GM23248 (cell line): ENCODE measurements around the gene ENOX1. TPM values are rescaled to one million over a fixed set of nuclear protein-coding genes. Genes with fewer than 3 reads are reported as not detected.

ENCODE experiments used
- DNase-seq: peaks from one replicate; pipeline ENCODE4 v3.0.0-alpha.2; 2015
- H2AFZ ChIP-seq: fragments of 200-600 bp; sonication (generic); 2 replicates; pipeline ENCODE4 v1.6.1; 2016; ENCODE audit warnings: antibody characterized with exemption
- H3F3A ChIP-seq: fragments of 200-600 bp; sonication (generic); 2 replicates; pipeline ENCODE4 v1.6.1; 2016; ENCODE audit warnings: mild to moderate bottlenecking, antibody characterized with exemption, mixed run types; ENCODE audit not compliant: insufficient read depth
- H3K27ac ChIP-seq: fragments of 200-600 bp; sonication (generic); 2 replicates; pipeline ENCODE4 v1.5.1; 2016; ENCODE audit warnings: mild to moderate bottlenecking
- H3K27me3 ChIP-seq: fragments of 200-600 bp; sonication (generic); replicated peaks from 2 replicates; pipeline ENCODE4 v1.6.1; 2016; ENCODE audit warnings: mild to moderate bottlenecking; ENCODE audit not compliant: insufficient read depth
- H3K36me3 ChIP-seq: fragments of 200-600 bp; sonication (generic); 2 replicates; pipeline ENCODE4 v1.6.1; 2016; ENCODE audit warnings: low read depth, mild to moderate bottlenecking
- H3K4me1 ChIP-seq: fragments of 200-600 bp; sonication (generic); 2 replicates; pipeline ENCODE4 v1.6.1; 2016; ENCODE audit warnings: mild to moderate bottlenecking; ENCODE audit not compliant: insufficient read depth
- H3K4me2 ChIP-seq: fragments of 200-600 bp; sonication (generic); one replicate; pipeline ENCODE4 v1.6.1; 2016; ENCODE audit warnings: mild to moderate bottlenecking; ENCODE audit not compliant: unreplicated experiment
- H3K4me3 ChIP-seq: fragments of 200-600 bp; sonication (generic); 2 replicates; pipeline ENCODE4 v1.5.1; 2016; ENCODE audit warnings: mild to moderate bottlenecking
- H3K79me2 ChIP-seq: fragments of 200-600 bp; sonication (generic); 2 replicates; pipeline ENCODE4 v1.6.1; 2016; ENCODE audit warnings: mild to moderate bottlenecking; ENCODE audit not compliant: insufficient read depth
- H3K9ac ChIP-seq: fragments of 200-600 bp; sonication (generic); 2 replicates; pipeline ENCODE4 v1.6.1; 2016; ENCODE audit warnings: mild to moderate bottlenecking
- H3K9me2 ChIP-seq: fragments of 200-600 bp; sonication (generic); 2 replicates; pipeline ENCODE4 v1.6.1; 2016; ENCODE audit warnings: mixed run types, mild to moderate bottlenecking, moderate library complexity; ENCODE audit not compliant: insufficient read depth
- H3K9me3 ChIP-seq: fragments of 200-600 bp; sonication (generic); one replicate; pipeline ENCODE4 v1.6.1; 2017; ENCODE audit warnings: low read depth
- H4K20me1 ChIP-seq: fragments of 200-600 bp; sonication (generic); 2 replicates; pipeline ENCODE4 v1.6.0; 2016; ENCODE audit not compliant: insufficient read depth
- EZH2 ChIP-seq: fragments of 200-600 bp; sonication (generic); IDR thresholded peaks from 2 replicates; pipeline ENCODE4 v1.6.1; 2018; ENCODE audit warnings: antibody characterized with exemption, mild to moderate bottlenecking; ENCODE audit not compliant: insufficient read depth, poor library complexity, severe bottlenecking
- EZH2phosphoT487 ChIP-seq: fragments of 200-600 bp; sonication (generic); IDR thresholded peaks from 2 replicates; pipeline ENCODE4 v1.6.1; 2018; ENCODE audit warnings: antibody characterized with exemption, moderate library complexity, mild to moderate bottlenecking, low read depth; ENCODE audit not compliant: insufficient read depth
- WGBS, 2 experiments: methylation state at CpG; one replicate each; pipeline ENCODE4 v1.1.6; 2015 to 2017; ENCODE audit warnings: low lambda C conversion rate in 2 of 2, low coverage in 1 of 2; ENCODE audit errors: missing lambda C conversion rate in 2 of 2; 5-methylcytosine and 5-hydroxymethylcytosine counted together
- in situ Hi-C: fragments of 300-500 bp; cut with MboI; formaldehyde crosslinking; loops from 2 replicates; pipeline ENCODE4 v1.15.0; 2020
- polyA plus RNA-seq: library from polyadenylated mRNA; unstranded; fragments of >200 nt; fragmentation: Nextera tagmentation; extraction: Ambion mirVana; gene quantifications from 2 replicates; pipeline ENCODE4 v1.2.1, GENCODE V29; 2016
- total RNA-seq: library from RNA; depleted of rRNA; stranded (reverse); fragments of >200 nt; shearing (Covaris generic); gene quantifications from 2 replicates; pipeline ENCODE4 v1.2.3, GENCODE V29; 2014

The ENOX1 gene
- total and polyA plus RNA-seq, 2 experiments from 2014 or later, result 1.8 to 3.2 TPM

DNA sequence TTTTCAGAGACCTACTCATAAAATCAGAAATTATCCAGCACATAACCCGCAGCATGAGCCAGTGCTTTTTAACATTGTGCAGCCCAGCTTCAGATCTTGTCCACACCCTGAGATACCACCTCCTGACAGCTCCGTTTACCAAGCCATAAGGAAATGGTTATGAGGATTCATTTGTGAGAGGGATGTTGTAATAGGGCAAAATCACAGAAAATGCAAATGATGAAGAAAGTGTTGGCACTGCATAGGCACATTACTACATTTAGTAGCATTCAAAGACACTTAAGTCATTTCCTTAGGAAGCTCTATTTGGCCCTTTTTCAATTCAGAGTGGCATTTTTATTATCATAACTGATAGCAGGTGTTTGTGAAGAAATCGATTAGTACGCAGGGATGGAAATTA lies 485.9 kb downstream of the ENOX1 start:
- WGBS, 2 experiments, result 18 to 20% methylated on average over 4 of the region's 4 CpGs
- peak; percentile 86 for DNase-seq
- no peaks in the 10 kb centered on the region for H3K36me3 ChIP-seq
- H3K9me3 ChIP-seq, result no peaks in the 10 kb centered on the region
- H4K20me1 ChIP-seq, result no peaks in the 10 kb centered on the region
- TF ChIP-seq EZH2, result no peak
- peak; percentile 82; the same call in 1 of the 2 replicates for TF ChIP-seq EZH2phosphoT487
- no peaks in the 10 kb centered on the region for H3K79me2 ChIP-seq
- no peak overlapping the region for H3K4me3 ChIP-seq
- peaks cover 31% of the 10 kb centered on the region for H3K4me1 ChIP-seq
- H3K27me3 ChIP-seq, result no peaks in the 10 kb centered on the region
- H2AFZ ChIP-seq, result no peak overlapping the region
- in situ Hi-C loops, result loop anchor here (25.0 kb wide), 1 partner anchor 486 kb away; the partner anchor contains the start of gene ENOX1
- peak overlapping the region; percentile 53 for H3K4me2 ChIP-seq
- H3K27ac ChIP-seq, result no peak overlapping the region
- H3K9ac ChIP-seq, result no peak overlapping the region
- H3F3A ChIP-seq, result peaks cover 24% of the 10 kb centered on the region; the same call in 1 of the 2 replicates
- H3K9me2 ChIP-seq, result no peaks in the 10 kb centered on the region

DNA sequence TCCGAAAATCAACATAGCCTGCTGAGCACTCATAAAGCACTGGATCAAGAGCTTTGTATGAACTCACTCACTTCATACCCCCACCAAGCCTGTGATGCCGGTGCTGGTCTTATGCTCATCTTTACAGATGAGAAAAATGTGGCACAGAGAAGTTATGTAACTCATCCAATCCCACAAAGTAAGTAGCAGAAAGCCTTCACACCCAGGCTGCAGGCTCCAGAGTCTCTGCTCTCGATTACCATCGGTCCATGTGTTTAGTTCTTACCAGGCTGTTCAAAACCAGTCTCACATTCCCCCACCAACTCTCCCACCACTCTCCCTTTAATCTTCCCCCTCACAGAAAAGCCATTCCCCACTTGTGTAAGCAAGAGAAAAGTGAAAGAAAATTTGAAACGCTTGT lies 487.4 kb downstream of the ENOX1 start:
- DNase-seq, result no peak
- Histone ChIP-seq H3K27ac (no peak overlapping the region), H2AFZ (no peak overlapping the region), H3K27me3 (no peaks in the 10 kb centered on the region), H3K79me2 (no peaks in the 10 kb centered on the region), H3K4me3 (no peak overlapping the region), H3K4me1 (peaks cover 31% of the 10 kb centered on the region), H3K9me3 (no peaks in the 10 kb centered on the region), H3K9ac (no peak overlapping the region), H3K4me2 (no peak overlapping the region), H4K20me1 (no peaks in the 10 kb centered on the region), H3K9me2 (no peaks in the 10 kb centered on the region), H3F3A (peaks cover 24% of the 10 kb centered on the region; the same call in 1 of the 2 replicates), H3K36me3 (no peaks in the 10 kb centered on the region)
- in situ Hi-C loops, result no loop called here
- WGBS, 2 experiments, result 97% methylated on average over 5 of the region's 5 CpGs
- TF ChIP-seq EZH2 (no peak), EZH2phosphoT487 (no peak)

DNA sequence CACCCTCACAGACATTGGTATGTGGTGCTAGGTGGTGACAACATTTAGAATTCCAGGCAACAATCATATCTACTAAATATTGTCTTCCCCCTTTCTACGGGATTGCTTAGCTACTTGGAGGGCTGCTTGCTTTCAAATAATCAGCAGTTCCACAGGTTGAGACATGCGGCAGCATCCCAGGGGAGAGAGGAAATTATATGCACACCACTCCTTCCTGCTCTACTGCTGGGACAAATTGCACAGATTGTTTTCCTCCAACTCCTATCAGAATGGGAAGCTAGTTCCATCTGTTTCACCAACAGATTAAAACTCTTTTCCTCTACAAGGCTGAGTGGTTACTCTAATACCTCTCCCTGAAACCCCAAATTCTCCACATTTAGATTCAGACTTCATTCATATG lies 488.0 kb downstream of the ENOX1 start:
- H3K27ac ChIP-seq, result no peak overlapping the region
- H4K20me1 ChIP-seq, result no peaks in the 10 kb centered on the region
- no peak overlapping the region for H3K9ac ChIP-seq
- in situ Hi-C loops, result no loop called here
- no peak overlapping the region for H2AFZ ChIP-seq
- no peaks in the 10 kb centered on the region for H3K9me2 ChIP-seq
- no peaks in the 10 kb centered on the region for H3K79me2 ChIP-seq
- no peaks in the 10 kb centered on the region for H3K9me3 ChIP-seq
- H3K4me3 ChIP-seq, result no peak overlapping the region
- H3F3A ChIP-seq, result peaks cover 24% of the 10 kb centered on the region; the same call in 1 of the 2 replicates
- 86 to 92% methylated on average over 2 of the region's 2 CpGs for WGBS, 2 experiments
- no peaks in the 10 kb centered on the region for H3K36me3 ChIP-seq
- H3K4me2 ChIP-seq, result no peak overlapping the region
- no peaks in the 10 kb centered on the region for H3K27me3 ChIP-seq
- peaks cover 34% of the 10 kb centered on the region for H3K4me1 ChIP-seq
- no peak for DNase-seq
- TF ChIP-seq EZH2 (no peak), EZH2phosphoT487 (no peak)

GRCh38 chr13:43297967-43298678 lies 488.6 kb downstream of the ENOX1 start:
- H2AFZ ChIP-seq, result no peak overlapping the region
- in situ Hi-C loops, result no loop called here

More at GRCh38 chr13:43297967-43298678, 488.6 kb downstream of the ENOX1 start:
- Histone ChIP-seq H3K36me3 (no peaks in the 10 kb centered on the region), H3K4me2 (no peak overlapping the region), H3K9ac (no peak overlapping the region), H3K79me2 (no peaks in the 10 kb centered on the region), H3K4me3 (no peak overlapping the region), H3F3A (peaks cover 24% of the 10 kb centered on the region; the same call in 1 of the 2 replicates), H4K20me1 (no peaks in the 10 kb centered on the region), H3K27ac (no peak overlapping the region), H3K27me3 (no peaks in the 10 kb centered on the region), H3K4me1 (peaks cover 39% of the 10 kb centered on the region), H3K9me3 (no peaks in the 10 kb centered on the region), H3K9me2 (no peaks in the 10 kb centered on the region)
- no peak for TF ChIP-seq EZH2phosphoT487
- no peak for TF ChIP-seq EZH2
- DNase-seq, result no peak
- 92 to 96% methylated on average over 6 of the region's 6 CpGs for WGBS, 2 experiments
